Ovary (tissue), 3 donors: ENCODE data around the gene GAREM2.

Experiments used
- CTCF ChIP-seq, 3 donors: fragments of 450-650 bp in 2 of 3; fragments of 200-600 bp in 1 of 3; IDR thresholded peaks; one replicate each; pipeline versions ENCODE4 v1.5.1 to v1.8.0; 2016 to 2022; ENCODE audit warnings: antibody characterized with exemption in 3 of 3, mild to moderate bottlenecking in 1 of 3
- EP300 ChIP-seq: sonication (generic); formaldehyde crosslinking; IDR thresholded peaks from one replicate; pipeline ENCODE4 v1.6.1; 2017; ENCODE audit warnings: antibody characterized with exemption
- donor health status: DM: no; HTN: no; CAD: no.

DNA sequence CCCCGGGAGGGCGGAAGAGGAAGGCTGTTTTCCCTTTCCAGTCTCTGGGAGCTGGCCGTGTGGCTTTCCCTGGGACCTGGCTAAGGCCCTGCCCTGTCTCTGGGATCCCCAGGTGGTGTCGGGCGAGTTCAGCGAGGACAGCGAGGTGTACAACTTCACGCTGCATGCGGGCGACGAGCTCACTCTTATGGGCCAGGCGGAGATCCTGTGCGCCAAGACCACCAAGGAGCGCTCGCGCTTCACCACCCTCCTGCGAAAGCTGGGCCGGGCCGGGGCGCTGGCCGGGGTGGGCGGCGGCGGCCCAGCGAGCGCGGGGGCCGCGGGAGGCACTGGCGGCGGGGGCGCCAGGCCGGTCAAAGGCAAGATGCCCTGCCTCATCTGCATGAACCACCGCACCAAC, 11.2 kb downstream of the GAREM2 start:
- TF ChIP-seq CTCF (IDR thresholded peaks at IDR 0.05) (no peak), EP300 (no peak)
